Mammary epithelial cell (primary cell): ENCODE data around the gene IL1F10.

Source experiments
- EZH2 ChIP-seq: IDR thresholded peaks from 2 replicates; pipeline ENCODE4 v1.6.1; 2012; ENCODE audit warnings: low read length, inconsistent platforms, borderline replicate concordance
- TF ChIP-seq, protein P1 (sequence below), 2 donors: IDR thresholded peaks in 1 of 2; conservative IDR thresholded peaks in 1 of 2; 2 replicates each; pipeline ENCODE4 v1.5.1; 2011 to 2012; ENCODE audit warnings: inconsistent platforms in 2 of 2, low read length in 2 of 2, mild to moderate bottlenecking in 2 of 2, control low read depth in 1 of 2, low read depth in 1 of 2; ENCODE audit not compliant: insufficient read depth in 1 of 2; ENCODE audit errors: extremely low read depth in 1 of 2

DNA sequence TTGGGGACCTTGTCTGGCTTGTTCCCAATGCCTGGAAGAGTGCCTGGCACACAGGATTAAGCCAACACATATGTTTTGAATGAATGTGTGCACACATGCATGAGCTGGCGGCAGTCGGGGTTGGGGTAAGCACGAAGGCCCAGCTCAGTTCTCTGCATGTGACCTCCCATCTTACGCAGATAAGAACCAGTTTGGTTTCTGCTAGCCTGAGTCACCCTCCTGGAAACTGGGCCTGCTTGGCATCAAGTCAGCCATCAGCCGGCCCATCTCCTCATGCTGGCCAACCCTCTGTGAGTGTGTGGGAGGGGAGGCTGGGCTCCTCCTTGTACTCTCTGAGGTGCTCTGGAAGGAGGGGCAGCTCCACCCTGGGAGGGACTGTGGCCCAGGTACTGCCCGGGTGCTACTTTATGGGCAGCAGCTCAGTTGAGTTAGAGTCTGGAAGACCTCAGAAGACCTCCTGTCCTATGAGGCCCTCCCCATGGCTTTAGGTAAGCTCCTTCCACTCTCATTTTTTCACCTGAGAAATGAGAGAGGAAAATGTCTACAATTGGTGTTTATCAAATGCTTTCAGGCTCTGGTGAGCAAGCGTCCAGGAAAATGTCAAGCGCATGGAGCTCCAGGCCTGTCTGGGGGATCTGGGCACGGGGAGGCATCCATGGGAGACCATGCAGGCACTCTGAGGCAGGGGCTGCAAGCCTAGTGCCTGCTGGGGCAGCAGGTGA is 49.9 kb downstream of the IL1F10 start:
- TF ChIP-seq, protein P1, sequence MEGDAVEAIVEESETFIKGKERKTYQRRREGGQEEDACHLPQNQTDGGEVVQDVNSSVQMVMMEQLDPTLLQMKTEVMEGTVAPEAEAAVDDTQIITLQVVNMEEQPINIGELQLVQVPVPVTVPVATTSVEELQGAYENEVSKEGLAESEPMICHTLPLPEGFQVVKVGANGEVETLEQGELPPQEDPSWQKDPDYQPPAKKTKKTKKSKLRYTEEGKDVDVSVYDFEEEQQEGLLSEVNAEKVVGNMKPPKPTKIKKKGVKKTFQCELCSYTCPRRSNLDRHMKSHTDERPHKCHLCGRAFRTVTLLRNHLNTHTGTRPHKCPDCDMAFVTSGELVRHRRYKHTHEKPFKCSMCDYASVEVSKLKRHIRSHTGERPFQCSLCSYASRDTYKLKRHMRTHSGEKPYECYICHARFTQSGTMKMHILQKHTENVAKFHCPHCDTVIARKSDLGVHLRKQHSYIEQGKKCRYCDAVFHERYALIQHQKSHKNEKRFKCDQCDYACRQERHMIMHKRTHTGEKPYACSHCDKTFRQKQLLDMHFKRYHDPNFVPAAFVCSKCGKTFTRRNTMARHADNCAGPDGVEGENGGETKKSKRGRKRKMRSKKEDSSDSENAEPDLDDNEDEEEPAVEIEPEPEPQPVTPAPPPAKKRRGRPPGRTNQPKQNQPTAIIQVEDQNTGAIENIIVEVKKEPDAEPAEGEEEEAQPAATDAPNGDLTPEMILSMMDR (conservative IDR thresholded peaks at IDR 0.05 in 1 of 2, IDR thresholded peaks at IDR 0.05 in 1 of 2; ENCODE audit: extremely low read depth in 1 of 2, insufficient read depth in 1 of 2, low read depth in 1 of 2, low read length in 2 of 2) = no peak
- no peak for TF ChIP-seq EZH2
